Panc1 (cell line): ENCODE data around the gene RAPGEF5. TPM values are rescaled to one million over a fixed set of nuclear protein-coding genes. Genes with fewer than 3 reads are reported as not detected.

Source experiments
- ATAC-seq: fragments of 200-7000 bp; cut with Tn5 transposase; 2 replicates; pipeline ENCODE4 v1.9.1; 2020; ENCODE audit warnings: mild to moderate bottlenecking, moderate library complexity
- BruUV-seq: library from RNA; stranded (reverse); fragments of 400-500 nt; replicated peaks from 2 replicates; lab custom pipeline; 2021; lab: Mats Ljungman, UMichigan
- CTCF ChIA-PET: fragments of 300-600 bp; sonication (Branson Sonifier 250); formaldehyde crosslinking; loops from one replicate; lab custom pipeline; 2022; ENCODE audit warnings: antibody characterized with exemption; lab: Charles Lee
- POLR2A ChIA-PET: fragments of 300-600 bp; sonication (Branson Sonifier 250); formaldehyde crosslinking; loops from one replicate; lab custom pipeline; 2022; ENCODE audit warnings: antibody characterized with exemption; lab: Charles Lee
- DNase-seq: peaks from one replicate; pipeline ENCODE4 v3.0.0-alpha.2; 2010; ENCODE audit warnings: low read depth, low spot score
- H3K27ac ChIP-seq: 2 replicates; pipeline ENCODE4 v1.5.1; 2011; ENCODE audit warnings: mild to moderate bottlenecking, low read length, inconsistent platforms
- H3K27me3 ChIP-seq: fragments of 200-500 bp; sonication (Bioruptor generic); 2 replicates; pipeline ENCODE4 v1.6.0; 2014; ENCODE audit warnings: low read length, inconsistent platforms; ENCODE audit not compliant: control insufficient read depth, insufficient read depth
- H3K36me3 ChIP-seq: fragments of 200-500 bp; sonication (Bioruptor generic); 2 replicates; pipeline ENCODE4 v1.5.1; 2014; ENCODE audit warnings: inconsistent platforms, mild to moderate bottlenecking, low read length, moderate library complexity; ENCODE audit not compliant: control insufficient read depth, insufficient read depth
- H3K4me1 ChIP-seq: 2 replicates; pipeline ENCODE4 v1.5.1; 2011; ENCODE audit warnings: inconsistent platforms, mild to moderate bottlenecking, low read length, moderate library complexity; ENCODE audit not compliant: control insufficient read depth, insufficient read depth
- H3K4me3 ChIP-seq, 2 experiments: 2 replicates each; pipeline ENCODE4 v1.5.1; 2011 to 2012; ENCODE audit warnings: low read depth in 2 of 2, low read length in 2 of 2, mild to moderate bottlenecking in 2 of 2, inconsistent platforms in 1 of 2, moderate library complexity in 1 of 2
- H3K9me3 ChIP-seq: fragments of 200-500 bp; sonication (Bioruptor generic); 2 replicates; pipeline ENCODE4 v1.5.1; 2014; ENCODE audit warnings: low read depth, mild to moderate bottlenecking, inconsistent platforms, low read length, moderate library complexity; ENCODE audit not compliant: control insufficient read depth, insufficient read depth
- POLR2AphosphoS5 ChIP-seq: IDR thresholded peaks from 2 replicates; pipeline ENCODE4 v1.6.1; 2012; ENCODE audit warnings: mild to moderate bottlenecking, low read depth, low read length, moderate library complexity
- REST ChIP-seq, 2 experiments: IDR thresholded peaks; 2 replicates each; pipeline ENCODE4 v1.6.1; 2011 to 2012; ENCODE audit warnings: low read depth in 2 of 2, control low read depth in 1 of 2, low read length in 1 of 2, mild to moderate bottlenecking in 1 of 2, moderate library complexity in 1 of 2; ENCODE audit not compliant: insufficient read depth in 1 of 2
- SIN3A ChIP-seq: IDR thresholded peaks from 2 replicates; pipeline ENCODE4 v1.6.1; 2012; ENCODE audit warnings: low read depth, mild to moderate bottlenecking, low read length, moderate library complexity, borderline replicate concordance; ENCODE audit not compliant: insufficient read depth
- TCF7L2 ChIP-seq: IDR thresholded peaks from 2 replicates; pipeline ENCODE4 v1.6.1; 2011; ENCODE audit warnings: mild to moderate bottlenecking, low read depth, low read length, inconsistent platforms
- in situ Hi-C: cut with HindIII; loops from 2 replicates; pipeline ENCODE4 v1.10.0; 2016; ENCODE audit warnings: low sequenced_read_pairs, low pct_unique_long_range_greater_than_20kb
- intact Hi-C: fragments of 100-400 bp; cut with micrococcal nuclease; formaldehyde crosslinking; loops from one replicate; pipeline ENCODE4 v1.10.0; 2022; ENCODE audit not compliant: unreplicated experiment
- total RNA-seq: library from RNA; stranded (reverse); gene quantifications from one replicate; pipeline ENCODE4 v1.2.1, GENCODE V29; 2021; ENCODE audit not compliant: unreplicated experiment
- TF ChIP-seq, protein P1 (sequence below): fragments of 450-650 bp; IDR thresholded peaks from 2 replicates; pipeline ENCODE4 v1.5.1; 2017; ENCODE audit warnings: mild to moderate bottlenecking

The RAPGEF5 gene
- total RNA-seq, 1 experiment from 2014 or later, result 1.4 TPM

DNA sequence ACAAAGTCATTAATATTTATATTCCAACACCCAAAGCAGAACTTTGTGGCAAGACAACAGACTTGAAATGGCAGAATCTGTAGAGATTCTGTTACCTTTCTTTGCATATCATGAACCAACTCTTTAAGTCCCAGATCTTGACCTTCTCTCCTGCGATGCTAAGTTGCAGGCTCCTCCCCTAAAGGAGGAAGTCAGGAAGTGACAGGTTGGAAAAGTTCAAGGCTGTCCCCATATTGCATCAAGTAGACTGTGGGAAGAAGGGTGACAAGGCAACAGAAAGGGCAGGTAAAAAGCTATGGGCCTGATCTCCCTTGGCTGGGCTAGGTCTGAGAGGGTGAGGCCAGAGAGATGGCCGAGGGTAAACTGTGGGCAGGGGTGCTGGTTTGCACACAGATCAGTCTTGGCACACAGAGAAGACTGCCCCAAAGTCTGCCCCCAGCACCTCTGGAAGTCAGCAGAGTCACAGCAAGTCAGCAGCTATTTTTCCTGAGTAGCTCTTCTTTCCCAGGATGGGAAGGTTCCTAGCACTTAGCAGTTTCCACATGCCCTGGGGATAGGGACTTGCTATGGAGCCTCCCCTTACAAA, 115.1 kb downstream of the RAPGEF5 start:
- in situ Hi-C loops, result no loop called here
- no peak for ATAC-seq

DNA sequence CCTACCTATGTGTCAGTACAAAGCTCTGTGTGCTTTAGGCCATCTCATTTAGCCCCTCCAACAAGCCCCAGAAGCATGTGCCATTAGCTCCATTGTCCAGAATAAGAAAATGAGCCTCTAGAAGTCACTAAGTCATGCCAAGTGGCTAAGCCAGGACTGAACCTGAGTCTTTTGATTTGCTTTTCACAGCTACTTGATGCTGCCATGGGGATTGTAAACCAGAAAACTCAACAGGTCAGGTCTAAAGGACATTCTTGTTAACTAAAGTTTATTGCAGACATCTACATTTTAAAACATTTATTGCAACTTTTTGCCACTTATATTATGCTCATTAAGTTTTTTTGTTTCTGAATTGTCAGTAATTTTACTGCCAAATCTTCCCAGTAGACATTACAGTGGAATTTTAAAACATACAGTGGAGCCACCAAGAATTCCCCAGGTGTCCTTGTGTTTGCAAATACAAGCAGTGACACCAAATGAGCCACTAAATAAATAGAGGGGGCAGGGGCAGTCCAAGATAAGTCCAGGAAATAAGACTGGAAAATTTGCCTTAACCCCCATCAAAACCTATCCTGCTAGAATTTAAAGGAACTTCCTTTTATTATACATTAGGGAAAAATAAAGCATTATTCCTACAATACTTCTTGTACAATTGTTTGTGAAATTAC, 115.9 kb downstream of the RAPGEF5 start:
- ChIA-PET POLR2A (no interaction called here), CTCF (no interaction called here)
- no peaks in the 10 kb centered on the region for H3K4me1 ChIP-seq
- in situ Hi-C loops (no loop called here), intact Hi-C loops (no loop called here)
- no peaks in the 10 kb centered on the region for H3K36me3 ChIP-seq
- H3K27ac ChIP-seq, result no peak overlapping the region
- no peak for ATAC-seq
- H3K4me3 ChIP-seq, result no peak overlapping the region
- no peaks in the 10 kb centered on the region for H3K9me3 ChIP-seq
- no peak for TF ChIP-seq TCF7L2
- no peak for TF ChIP-seq REST (IDR thresholded peaks at IDR 0.05; ENCODE audit: insufficient read depth in 1 of 2, low read depth in 2 of 2, low read length in 1 of 2)
- no peak for TF ChIP-seq POLR2AphosphoS5
- TF ChIP-seq SIN3A, result no peak
- TF ChIP-seq, protein P1, sequence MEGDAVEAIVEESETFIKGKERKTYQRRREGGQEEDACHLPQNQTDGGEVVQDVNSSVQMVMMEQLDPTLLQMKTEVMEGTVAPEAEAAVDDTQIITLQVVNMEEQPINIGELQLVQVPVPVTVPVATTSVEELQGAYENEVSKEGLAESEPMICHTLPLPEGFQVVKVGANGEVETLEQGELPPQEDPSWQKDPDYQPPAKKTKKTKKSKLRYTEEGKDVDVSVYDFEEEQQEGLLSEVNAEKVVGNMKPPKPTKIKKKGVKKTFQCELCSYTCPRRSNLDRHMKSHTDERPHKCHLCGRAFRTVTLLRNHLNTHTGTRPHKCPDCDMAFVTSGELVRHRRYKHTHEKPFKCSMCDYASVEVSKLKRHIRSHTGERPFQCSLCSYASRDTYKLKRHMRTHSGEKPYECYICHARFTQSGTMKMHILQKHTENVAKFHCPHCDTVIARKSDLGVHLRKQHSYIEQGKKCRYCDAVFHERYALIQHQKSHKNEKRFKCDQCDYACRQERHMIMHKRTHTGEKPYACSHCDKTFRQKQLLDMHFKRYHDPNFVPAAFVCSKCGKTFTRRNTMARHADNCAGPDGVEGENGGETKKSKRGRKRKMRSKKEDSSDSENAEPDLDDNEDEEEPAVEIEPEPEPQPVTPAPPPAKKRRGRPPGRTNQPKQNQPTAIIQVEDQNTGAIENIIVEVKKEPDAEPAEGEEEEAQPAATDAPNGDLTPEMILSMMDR, result no peak
- no TSS peak for BruUV-seq
- no peaks in the 10 kb centered on the region for H3K27me3 ChIP-seq
- DNase-seq, result no peak

More for the DNA sequence above, 115.1 kb downstream of the RAPGEF5 start:
- Histone ChIP-seq H3K36me3 (no peaks in the 10 kb centered on the region), H3K27me3 (no peaks in the 10 kb centered on the region), H3K27ac (no peak overlapping the region), H3K4me1 (no peaks in the 10 kb centered on the region), H3K4me3 (no peak overlapping the region), H3K9me3 (no peaks in the 10 kb centered on the region)
- DNase-seq, result no peak
- no peak for TF ChIP-seq POLR2AphosphoS5
- TF ChIP-seq SIN3A, result no peak
- TF ChIP-seq REST (IDR thresholded peaks at IDR 0.05; ENCODE audit: insufficient read depth in 1 of 2, low read depth in 2 of 2, low read length in 1 of 2), result no peak
- TF ChIP-seq, protein P1, result no peak
- no peak for TF ChIP-seq TCF7L2
- ChIA-PET POLR2A (no interaction called here), CTCF (no interaction called here)
- no TSS peak for BruUV-seq
- intact Hi-C loops, result no loop called here
